MM.1S (cell line): ENCODE data around the gene UBE2G2.

Experiments used
- DNase-seq: peaks from one replicate; pipeline ENCODE4 v3.0.0-alpha.2; 2015
- H2AFZ ChIP-seq: fragments of 300-600 bp; sonication (generic); 2 replicates; pipeline ENCODE4 v1.6.0; 2016; ENCODE audit warnings: antibody characterized with exemption, low read length
- H3F3A ChIP-seq: fragments of 300-600 bp; sonication (generic); 2 replicates; pipeline ENCODE4 v1.6.1; 2016; ENCODE audit warnings: mild to moderate bottlenecking, antibody characterized with exemption, low read length, moderate library complexity, mixed read lengths; ENCODE audit not compliant: insufficient read depth
- H3K27ac ChIP-seq: fragments of 300-600 bp; sonication (generic); 2 replicates; pipeline ENCODE4 v1.5.1; 2016; ENCODE audit warnings: mild to moderate bottlenecking, low read length
- H3K27me3 ChIP-seq: fragments of 300-600 bp; sonication (generic); replicated peaks from 2 replicates; pipeline ENCODE4 v1.6.0; 2016; ENCODE audit warnings: low read length; ENCODE audit not compliant: insufficient read depth
- H3K36me3 ChIP-seq: fragments of 300-600 bp; sonication (generic); replicated peaks from 2 replicates; pipeline ENCODE4 v1.6.1; 2016; ENCODE audit warnings: mild to moderate bottlenecking, low read length, mixed read lengths; ENCODE audit not compliant: insufficient read depth
- H3K4me1 ChIP-seq: fragments of 300-600 bp; sonication (generic); 2 replicates; pipeline ENCODE4 v1.6.1; 2016; ENCODE audit warnings: low read length, mixed read lengths
- H3K4me2 ChIP-seq: fragments of 300-600 bp; sonication (generic); 2 replicates; pipeline ENCODE4 v1.6.0; 2016; ENCODE audit warnings: low read depth, low read length
- H3K4me3 ChIP-seq: fragments of 300-600 bp; sonication (generic); 2 replicates; pipeline ENCODE4 v1.5.1; 2016; ENCODE audit warnings: low read length, mixed read lengths
- H3K79me2 ChIP-seq: fragments of 300-600 bp; sonication (generic); 2 replicates; pipeline ENCODE4 v1.6.1; 2016; ENCODE audit warnings: mixed run types, low read length, mixed read lengths
- H3K9ac ChIP-seq: fragments of 300-600 bp; sonication (generic); 2 replicates; pipeline ENCODE4 v1.6.1; 2016; ENCODE audit warnings: low read length, mixed read lengths
- H3K9me2 ChIP-seq: fragments of 300-600 bp; sonication (generic); replicated peaks from 2 replicates; pipeline ENCODE4 v1.6.1; 2016; ENCODE audit warnings: mild to moderate bottlenecking, low read length, mixed read lengths; ENCODE audit not compliant: insufficient read depth
- H3K9me3 ChIP-seq: fragments of 300-600 bp; sonication (generic); replicated peaks from 2 replicates; pipeline ENCODE4 v1.6.1; 2016; ENCODE audit warnings: mild to moderate bottlenecking, low read length, mixed read lengths; ENCODE audit not compliant: insufficient read depth
- H4K20me1 ChIP-seq: fragments of 300-600 bp; sonication (generic); 2 replicates; pipeline ENCODE4 v1.6.1; 2016; ENCODE audit warnings: mild to moderate bottlenecking, low read length, moderate library complexity, mixed read lengths; ENCODE audit not compliant: insufficient read depth
- CTCF ChIP-seq: fragments of 300-600 bp; sonication (generic); IDR thresholded peaks from 2 replicates; pipeline ENCODE4 v1.5.1; 2016; ENCODE audit warnings: antibody characterized with exemption, low read length, mixed read lengths
- EZH2 ChIP-seq: fragments of 300-600 bp; sonication (generic); optimal IDR thresholded peaks from 2 replicates; pipeline ENCODE3; 2017; ENCODE audit warnings: low read depth, mild to moderate bottlenecking, antibody characterized with exemption, low read length, mixed read lengths
- EZH2phosphoT487 ChIP-seq: fragments of 300-600 bp; sonication (generic); IDR thresholded peaks from 2 replicates; pipeline ENCODE4 v1.6.1; 2018; ENCODE audit warnings: antibody characterized with exemption, low read length

The UBE2G2 gene

GRCh38 chr21:44778094-44778493 lies 23.5 kb downstream of the UBE2G2 start:
- no peak overlapping the region for H2AFZ ChIP-seq
- no peak overlapping the region for H3K4me2 ChIP-seq
- H3K9me3 ChIP-seq, result no peaks in the 10 kb centered on the region
- no peak overlapping the region for H3K9ac ChIP-seq
- peaks cover 29% of the 10 kb centered on the region for H3K36me3 ChIP-seq
- no peaks in the 10 kb centered on the region for H3K27me3 ChIP-seq
- no peak overlapping the region for H3K4me3 ChIP-seq
- no peak for DNase-seq
- no peaks in the 10 kb centered on the region for H3F3A ChIP-seq
- peaks cover 5% of the 10 kb centered on the region; the same call in 1 of the 2 replicates for H4K20me1 ChIP-seq
- H3K79me2 ChIP-seq, result peaks cover 38% of the 10 kb centered on the region
- H3K4me1 ChIP-seq, result no peaks in the 10 kb centered on the region
- H3K27ac ChIP-seq, result no peak overlapping the region
- no peaks in the 10 kb centered on the region for H3K9me2 ChIP-seq
- TF ChIP-seq EZH2 (no peak), EZH2phosphoT487 (no peak), CTCF (no peak)

- TF ChIP-seq CTCF (no peak), EZH2phosphoT487 (no peak), EZH2 (no peak)
Observed at GRCh38 chr21:44774972-44775371, 26.6 kb downstream of the UBE2G2 start.

GRCh38 chr21:44773291-44773932 lies 28.2 kb downstream of the UBE2G2 start:
- no peaks in the 10 kb centered on the region for H3K9me3 ChIP-seq
- H3K27me3 ChIP-seq, result no peaks in the 10 kb centered on the region
- H3K4me2 ChIP-seq, result no peak overlapping the region
- H3K27ac ChIP-seq, result no peak overlapping the region
- H3K9ac ChIP-seq, result no peak overlapping the region
- H3K79me2 ChIP-seq, result peaks cover 7% of the 10 kb centered on the region
- no peaks in the 10 kb centered on the region for H3K4me1 ChIP-seq
- no peaks in the 10 kb centered on the region for H4K20me1 ChIP-seq
- DNase-seq, result no peak
- H2AFZ ChIP-seq, result no peak overlapping the region
- H3F3A ChIP-seq, result no peaks in the 10 kb centered on the region
- no peak for TF ChIP-seq CTCF
- no peak for TF ChIP-seq EZH2phosphoT487
- TF ChIP-seq EZH2, result no peak
- peaks cover 31% of the 10 kb centered on the region for H3K36me3 ChIP-seq
- H3K9me2 ChIP-seq, result no peaks in the 10 kb centered on the region
- H3K4me3 ChIP-seq, result no peak overlapping the region

More at GRCh38 chr21:44774972-44775371, 26.6 kb downstream of the UBE2G2 start:
- H3K4me1 ChIP-seq, result no peaks in the 10 kb centered on the region
- no peak overlapping the region for H3K4me2 ChIP-seq
- no peak overlapping the region for H3K9ac ChIP-seq
- no peaks in the 10 kb centered on the region for H3F3A ChIP-seq
- no peaks in the 10 kb centered on the region for H3K9me3 ChIP-seq
- H3K9me2 ChIP-seq, result no peaks in the 10 kb centered on the region
- H2AFZ ChIP-seq, result no peak overlapping the region
- H3K27me3 ChIP-seq, result no peaks in the 10 kb centered on the region
- peaks cover 15% of the 10 kb centered on the region for H3K79me2 ChIP-seq
- no peaks in the 10 kb centered on the region for H4K20me1 ChIP-seq
- no peak overlapping the region for H3K27ac ChIP-seq
- no peak for DNase-seq
- H3K4me3 ChIP-seq, result no peak overlapping the region
- peaks cover 31% of the 10 kb centered on the region for H3K36me3 ChIP-seq
